Measurements from ENCODE around the gene FRYL. TPM values are rescaled to one million over a fixed set of nuclear protein-coding genes. Genes with fewer than 3 reads are reported as not detected.

FRYL gene
- total RNA-seq, 1 experiment from 2014 or later: 29.9 TPM

- Histone ChIP-seq H3K9me2 (replicated peaks; ENCODE audit: low read length) (no peaks in the 10 kb centered on the region), H3K9me3 (ENCODE audit: low read length) (no peaks in the 10 kb centered on the region), H3K9ac (ENCODE audit: low read length) (no peak overlapping the region), H3K4me3 (ENCODE audit: low read length) (no peak overlapping the region), H3K79me2 (ENCODE audit: low read length) (no peaks in the 10 kb centered on the region), H2AFZ (ENCODE audit: low read length) (no peak overlapping the region), H3K4me2 (ENCODE audit: low read length) (no peak overlapping the region), H3K27me3 (ENCODE audit: low read length) (no peaks in the 10 kb centered on the region), H3K27ac (ENCODE audit: low read length) (no peak overlapping the region), H3K4me1 (ENCODE audit: insufficient read depth, low read length) (no peaks in the 10 kb centered on the region), H3F3A (ENCODE audit: low read length, unreplicated experiment) (no peaks in the 10 kb centered on the region), H4K20me1 (ENCODE audit: low read length) (no peaks in the 10 kb centered on the region), H3K36me3 (ENCODE audit: low read depth, low read length) (peaks cover 4% of the 10 kb centered on the region)
- TF ChIP-seq EZH2 (IDR thresholded peaks at IDR 0.05; ENCODE audit: low read length, unreplicated experiment) (no peak), EZH2phosphoT487 (IDR thresholded peaks at IDR 0.05; ENCODE audit: borderline replicate concordance, low read length) (no peak)
- TF ChIP-seq, protein P1, sequence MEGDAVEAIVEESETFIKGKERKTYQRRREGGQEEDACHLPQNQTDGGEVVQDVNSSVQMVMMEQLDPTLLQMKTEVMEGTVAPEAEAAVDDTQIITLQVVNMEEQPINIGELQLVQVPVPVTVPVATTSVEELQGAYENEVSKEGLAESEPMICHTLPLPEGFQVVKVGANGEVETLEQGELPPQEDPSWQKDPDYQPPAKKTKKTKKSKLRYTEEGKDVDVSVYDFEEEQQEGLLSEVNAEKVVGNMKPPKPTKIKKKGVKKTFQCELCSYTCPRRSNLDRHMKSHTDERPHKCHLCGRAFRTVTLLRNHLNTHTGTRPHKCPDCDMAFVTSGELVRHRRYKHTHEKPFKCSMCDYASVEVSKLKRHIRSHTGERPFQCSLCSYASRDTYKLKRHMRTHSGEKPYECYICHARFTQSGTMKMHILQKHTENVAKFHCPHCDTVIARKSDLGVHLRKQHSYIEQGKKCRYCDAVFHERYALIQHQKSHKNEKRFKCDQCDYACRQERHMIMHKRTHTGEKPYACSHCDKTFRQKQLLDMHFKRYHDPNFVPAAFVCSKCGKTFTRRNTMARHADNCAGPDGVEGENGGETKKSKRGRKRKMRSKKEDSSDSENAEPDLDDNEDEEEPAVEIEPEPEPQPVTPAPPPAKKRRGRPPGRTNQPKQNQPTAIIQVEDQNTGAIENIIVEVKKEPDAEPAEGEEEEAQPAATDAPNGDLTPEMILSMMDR (conservative IDR thresholded peaks at IDR 0.05; ENCODE audit: low read depth, low read length): no peak
- DNase-seq: no peak
- intact Hi-C loops (cut with micrococcal nuclease): no loop called here
- no TSS peak for BruUV-seq (replicated peaks)
- no peak for ATAC-seq
- POLR2A ChIA-PET (ENCODE audit: unreplicated experiment): no interaction called here
- CTCF ChIA-PET: no interaction called here
Measured at GRCh38 chr4:48558819-48559218, 221.3 kb downstream of the FRYL start.

- TF ChIP-seq, protein P1 (conservative IDR thresholded peaks at IDR 0.05; ENCODE audit: low read depth, low read length): no peak
- no peak for TF ChIP-seq EZH2phosphoT487 (IDR thresholded peaks at IDR 0.05; ENCODE audit: borderline replicate concordance, low read length)
- no peak for TF ChIP-seq EZH2 (IDR thresholded peaks at IDR 0.05; ENCODE audit: low read length, unreplicated experiment)
- no TSS peak for BruUV-seq (replicated peaks)
- DNase-seq (no peak), ATAC-seq (no peak)
- no peaks in the 10 kb centered on the region for H3K9me2 ChIP-seq (replicated peaks; ENCODE audit: low read length)
- POLR2A ChIA-PET (ENCODE audit: unreplicated experiment): interaction anchor here (0.5 kb wide), 1 partner anchor 31 kb away, joined by 3 read pairs; no protein-coding TSS in a partner anchor
- no peak overlapping the region for H2AFZ ChIP-seq (ENCODE audit: low read length)
- no peaks in the 10 kb centered on the region for H3F3A ChIP-seq (ENCODE audit: low read length, unreplicated experiment)
- CTCF ChIA-PET: no interaction called here
- no peaks in the 10 kb centered on the region for H3K9me3 ChIP-seq (ENCODE audit: low read length)
- no peaks in the 10 kb centered on the region for H3K27me3 ChIP-seq (ENCODE audit: low read length)
- H3K4me1 ChIP-seq (ENCODE audit: insufficient read depth, low read length): no peaks in the 10 kb centered on the region
- H3K27ac ChIP-seq (ENCODE audit: low read length): no peak overlapping the region
- no peak overlapping the region for H3K4me3 ChIP-seq (ENCODE audit: low read length)
- H3K79me2 ChIP-seq (ENCODE audit: low read length): no peaks in the 10 kb centered on the region
- no peaks in the 10 kb centered on the region for H4K20me1 ChIP-seq (ENCODE audit: low read length)
- no peak overlapping the region for H3K9ac ChIP-seq (ENCODE audit: low read length)
- intact Hi-C loops (cut with micrococcal nuclease): no loop called here
- no peak overlapping the region for H3K4me2 ChIP-seq (ENCODE audit: low read length)
- H3K36me3 ChIP-seq (ENCODE audit: low read depth, low read length): peaks cover 4% of the 10 kb centered on the region
Measured at GRCh38 chr4:48558026-48558425, 222.1 kb downstream of the FRYL start.

- ChIA-PET POLR2A (ENCODE audit: unreplicated experiment) (interaction anchor here (0.5 kb wide), 1 partner anchor 31 kb away, joined by 3 read pairs; no protein-coding TSS in a partner anchor), CTCF (no interaction called here)
- no peak overlapping the region for H3K27ac ChIP-seq (ENCODE audit: low read length)
- H3K79me2 ChIP-seq (ENCODE audit: low read length): no peaks in the 10 kb centered on the region
- TF ChIP-seq EZH2 (IDR thresholded peaks at IDR 0.05; ENCODE audit: low read length, unreplicated experiment): no peak
- TF ChIP-seq EZH2phosphoT487 (IDR thresholded peaks at IDR 0.05; ENCODE audit: borderline replicate concordance, low read length): no peak
- TF ChIP-seq, protein P1 (conservative IDR thresholded peaks at IDR 0.05; ENCODE audit: low read depth, low read length): peak; percentile 50
- H3K27me3 ChIP-seq (ENCODE audit: low read length): no peaks in the 10 kb centered on the region
- no peak overlapping the region for H3K4me2 ChIP-seq (ENCODE audit: low read length)
- DNase-seq: peak; percentile 13
- no TSS peak for BruUV-seq (replicated peaks)
- H3F3A ChIP-seq (ENCODE audit: low read length, unreplicated experiment): no peaks in the 10 kb centered on the region
- no peaks in the 10 kb centered on the region for H3K9me3 ChIP-seq (ENCODE audit: low read length)
- no peak for ATAC-seq
- intact Hi-C loops (cut with micrococcal nuclease): no loop called here
- H3K4me1 ChIP-seq (ENCODE audit: insufficient read depth, low read length): no peaks in the 10 kb centered on the region
- H3K4me3 ChIP-seq (ENCODE audit: low read length): no peak overlapping the region
- no peaks in the 10 kb centered on the region for H3K9me2 ChIP-seq (replicated peaks; ENCODE audit: low read length)
- H3K9ac ChIP-seq (ENCODE audit: low read length): no peak overlapping the region
- peaks cover 4% of the 10 kb centered on the region; the same call in 1 of the 2 replicates for H3K36me3 ChIP-seq (ENCODE audit: low read depth, low read length)
- H4K20me1 ChIP-seq (ENCODE audit: low read length): no peaks in the 10 kb centered on the region
- no peak overlapping the region for H2AFZ ChIP-seq (ENCODE audit: low read length)
Measured at GRCh38 chr4:48557478-48557877, 222.6 kb downstream of the FRYL start.

All from PC-3 (cell line).